Endothelial cell of umbilical vein (primary cell): ENCODE results near the gene KCTD7. TPM values are rescaled to one million over a fixed set of nuclear protein-coding genes. Genes with fewer than 3 reads are reported as not detected.
A peak's percentile ranks its signal among the peaks of the same experiment; 100 is the strongest.
"Not testable (repeated sequence)": the region's sequence is repeated elsewhere in the genome, so short reads cannot be mapped to it uniquely, and the experiment has no call there.

Source experiments
- BruUV-seq: library from RNA; stranded (reverse); fragments of 400-500 nt; replicated peaks from 2 replicates; lab custom pipeline; 2021; lab: Mats Ljungman, UMichigan
- CTCF ChIA-PET: fragments of 300-600, 350-600 bp; sonication (Branson Sonifier 250); formaldehyde crosslinking; loops from one replicate; lab custom pipeline; 2021; ENCODE audit warnings: antibody characterized with exemption, inconsistent platforms; lab: Charles Lee
- POLR2A ChIA-PET: fragments of 300-600, 350-600 bp; sonication (Branson Sonifier 250); formaldehyde crosslinking; loops from one replicate; lab custom pipeline; 2021; ENCODE audit warnings: antibody characterized with exemption, inconsistent platforms; lab: Charles Lee
- DNase-seq: peaks from one replicate; pipeline ENCODE4 v3.0.0-alpha.2; 2011; ENCODE audit warnings: low read depth, low spot score
- FAIRE-seq: peaks from 2 replicates; lab custom pipeline; 2011; peaks lifted over from hg19 to GRCh38; lab: Jason Lieb, UNC
- H2AFZ ChIP-seq: 2 replicates; pipeline ENCODE4 v1.6.0; 2012; ENCODE audit warnings: low read depth, low read length, control low read depth, inconsistent platforms
- H3K27ac ChIP-seq: 2 replicates; pipeline ENCODE4 v1.5.1; 2011; ENCODE audit warnings: low read depth, mild to moderate bottlenecking, control low read depth, low read length, moderate library complexity; ENCODE audit not compliant: insufficient read depth
- H3K27me3 ChIP-seq, 2 experiments: 2 replicates each; pipeline versions ENCODE4 v1.6.0 to v1.6.1; 2011; ENCODE audit warnings: low read length in 2 of 2, mixed read lengths in 1 of 2; ENCODE audit not compliant: control insufficient read depth in 2 of 2, insufficient read depth in 2 of 2
- H3K36me3 ChIP-seq, 2 experiments: 2 replicates in 1 of 2; 3 replicates in 1 of 2; pipeline ENCODE4 v1.5.1; 2011; ENCODE audit warnings: low read length in 2 of 2, mild to moderate bottlenecking in 1 of 2, moderate library complexity in 1 of 2; ENCODE audit not compliant: control insufficient read depth in 2 of 2, insufficient read depth in 2 of 2; ENCODE audit errors: extremely low read depth in 1 of 2
- H3K4me1 ChIP-seq: 3 replicates; pipeline ENCODE4 v1.5.1; 2011; ENCODE audit warnings: mild to moderate bottlenecking, low read length; ENCODE audit not compliant: control insufficient read depth, insufficient read depth; ENCODE audit errors: extremely low read depth
- H3K4me2 ChIP-seq: 2 replicates; pipeline ENCODE4 v1.6.1; 2011; ENCODE audit warnings: low read length, control low read depth, mixed read lengths; ENCODE audit not compliant: insufficient read depth
- H3K4me3 ChIP-seq, 3 experiments: fragments of 200-600 bp in 1 of 3; sonication (generic), shearing (Covaris generic) in 1 of 3; replicated peaks in 1 of 3; 2 replicates each; pipeline ENCODE4 v1.5.1; 2011 to 2016; ENCODE audit warnings: control low read depth in 3 of 3, low read length in 3 of 3, mild to moderate bottlenecking in 2 of 3, inconsistent platforms in 1 of 3, low read depth in 1 of 3, moderate library complexity in 1 of 3; ENCODE audit not compliant: insufficient read depth in 1 of 3
- H3K79me2 ChIP-seq: 2 replicates; pipeline ENCODE4 v1.6.0; 2012; ENCODE audit warnings: low read length, inconsistent platforms; ENCODE audit not compliant: control insufficient read depth, insufficient read depth
- H3K9ac ChIP-seq: replicated peaks from 2 replicates; pipeline ENCODE3; 2011; ENCODE audit warnings: low read length, control low read depth; ENCODE audit not compliant: insufficient read depth; ENCODE audit errors: extremely low read depth
- H3K9me1 ChIP-seq: replicated peaks from 3 replicates; pipeline ENCODE4 v1.6.0; 2011; ENCODE audit warnings: mild to moderate bottlenecking, low read length; ENCODE audit not compliant: control insufficient read depth, insufficient read depth; ENCODE audit errors: extremely low read depth
- H3K9me3 ChIP-seq: replicated peaks from 2 replicates; pipeline ENCODE4 v1.5.1; 2012; ENCODE audit warnings: low read length, inconsistent platforms; ENCODE audit not compliant: control insufficient read depth, insufficient read depth
- H4K20me1 ChIP-seq: replicated peaks from 2 replicates; pipeline ENCODE3; 2011; ENCODE audit warnings: mild to moderate bottlenecking, low read length; ENCODE audit not compliant: control insufficient read depth, insufficient read depth; ENCODE audit errors: extremely low read depth
- GATA2 ChIP-seq: IDR thresholded peaks from 2 replicates; pipeline ENCODE4 v1.7.0; 2011; ENCODE audit warnings: low read depth, mild to moderate bottlenecking, moderate library complexity, mixed read lengths, low read length; ENCODE audit not compliant: insufficient read length, insufficient read depth
- JUN ChIP-seq: IDR thresholded peaks from 2 replicates; pipeline ENCODE4 v1.6.1; 2011; ENCODE audit warnings: borderline replicate concordance, low read depth; ENCODE audit not compliant: insufficient read length, insufficient read depth
- MAX ChIP-seq: IDR thresholded peaks from 2 replicates; pipeline ENCODE4 v1.6.1; 2011; ENCODE audit not compliant: insufficient read depth, insufficient read length
- MYC ChIP-seq: IDR thresholded peaks from one replicate; pipeline ENCODE4 v1.6.1; 2011; ENCODE audit warnings: mild to moderate bottlenecking, low read depth, low read length
- POLR2A ChIP-seq: IDR thresholded peaks from 2 replicates; pipeline ENCODE4 v1.6.1; 2012; ENCODE audit warnings: low read depth, mild to moderate bottlenecking, control low read depth, low read length
- POLR2AphosphoS5 ChIP-seq: IDR thresholded peaks from 2 replicates; pipeline ENCODE4 v1.6.1; 2012; ENCODE audit warnings: low read depth, mild to moderate bottlenecking, control low read depth, low read length, moderate library complexity; ENCODE audit not compliant: insufficient read depth
- dilution Hi-C: fragments of 300-500 bp; cut with MboI; formaldehyde crosslinking; loops from one replicate; pipeline ENCODE4 v1.15.0; 2019; ENCODE audit warnings: low sequenced_read_pairs; ENCODE audit not compliant: extremely low pct_ligation_motif_present
- intact Hi-C: fragments of 100-400 bp; cut with micrococcal nuclease; formaldehyde crosslinking; loops from one replicate; pipeline ENCODE4 v1.10.0; 2022
- polyA plus RNA-seq, 4 experiments: library from polyadenylated mRNA; depleted of rRNA in 3 of 4; stranded (reverse) in 3 of 4; unstranded in 1 of 4; fragments of >200 nt; gene quantifications; 2 replicates each; pipeline versions ENCODE4 v1.2.1 to v1.2.3, GENCODE V29; 2011 to 2012; ENCODE audit warnings: missing spikeins in 1 of 4
- total RNA-seq: library from RNA; stranded (reverse); gene quantifications from 2 replicates; pipeline ENCODE4 v1.2.3, GENCODE V29; 2021

KCTD7 gene
- total and polyA plus RNA-seq, 2 donors (not counting 3 experiments of a cell fraction or from before 2014, with no cell fraction given) = 8.7 to 14.1 TPM

GRCh38 chr7:66654275-66655112 is 25.8 kb downstream of the KCTD7 start:
- Histone ChIP-seq H3K4me1 (peaks cover 3% of the 10 kb centered on the region), H3K4me3 (peak overlapping the region; percentile 48 to 84 (median 56))
- intact Hi-C loops = loop anchor here (1.0 to 2.0 kb wide), 4 partner anchors 26 to 342 kb away; partner anchors contain the start of genes KCTD7 and TYW1

GRCh38 chr7:66655113-66655806 is 26.6 kb downstream of the KCTD7 start:
- H3K4me2 ChIP-seq = peak overlapping the region; percentile 40
- dilution Hi-C loops, H3K36me3 ChIP-seq, H3K9me3 ChIP-seq, BruUV-seq, H3K4me1 ChIP-seq, H3K9me1 ChIP-seq, H3K27me3 ChIP-seq, H4K20me1 ChIP-seq, POLR2A ChIA-PET, DNase-seq: not testable (repeated sequence)
- peak overlapping the region; percentile 96 for H3K27ac ChIP-seq
- intact Hi-C loops = loop anchor here (2.0 kb wide), 2 partner anchors 28 to 342 kb away; partner anchors contain the start of gene TYW1
- peak overlapping the region; percentile 42 for H2AFZ ChIP-seq
- H3K9ac ChIP-seq = peak overlapping the region; percentile 81
- H3K79me2 ChIP-seq = peaks cover 10% of the 10 kb centered on the region
- CTCF ChIA-PET = interaction anchor here (0.9 to 1.3 kb wide), 3 partner anchors 16 to 625 kb away, joined by 3 read pairs; no protein-coding TSS in a partner anchor
- FAIRE-seq = peak; percentile 75
- peak overlapping the region; percentile 48 to 84 (median 56) for H3K4me3 ChIP-seq

More at GRCh38 chr7:66654275-66655112, 25.8 kb downstream of the KCTD7 start:
- peak; percentile 98 for DNase-seq
- ChIA-PET CTCF (interaction anchor here (0.9 to 1.7 kb wide), 4 partner anchors 17 to 624 kb away, joined by 3 to 8 read pairs (median 3); no protein-coding TSS in a partner anchor), POLR2A (interaction anchor here (0.6 kb wide), 1 partner anchor 23 kb away, joined by 3 read pairs; no protein-coding TSS in a partner anchor)
- Histone ChIP-seq H4K20me1 (no peaks in the 10 kb centered on the region), H2AFZ (peak overlapping the region; percentile 42), H3K9me1 (no peaks in the 10 kb centered on the region), H3K27ac (peak overlapping the region; percentile 96), H3K79me2 (peaks cover 10% of the 10 kb centered on the region), H3K9ac (peak overlapping the region; percentile 81), H3K9me3 (no peaks in the 10 kb centered on the region), H3K4me2 (peak overlapping the region; percentile 49), H3K27me3 (no peaks in the 10 kb centered on the region), H3K36me3 (no peaks in the 10 kb centered on the region)
- TF ChIP-seq POLR2A (peak; percentile 95), MYC (peak; percentile 57), MAX (peak; percentile 77), POLR2AphosphoS5 (peak; percentile 95), JUN (no peak), GATA2 (no peak)
- dilution Hi-C loops = no loop called here
- BruUV-seq = TSS peak; percentile 43
- peak; percentile 88 for FAIRE-seq

- DNase-seq, FAIRE-seq, CTCF ChIA-PET: not testable (repeated sequence)
Measured at GRCh38 chr7:66655826-66656485, 27.3 kb downstream of the KCTD7 start.

More at GRCh38 chr7:66655826-66656485, 27.3 kb downstream of the KCTD7 start:
- H3K4me1 ChIP-seq, H3K27me3 ChIP-seq, dilution Hi-C loops, H3K4me2 ChIP-seq, H3K9me3 ChIP-seq, POLR2A ChIA-PET, H3K27ac ChIP-seq, H3K9ac ChIP-seq, H3K36me3 ChIP-seq, H3K9me1 ChIP-seq, H3K4me3 ChIP-seq, H2AFZ ChIP-seq, BruUV-seq, H4K20me1 ChIP-seq: not testable (repeated sequence)
- peaks cover 10% of the 10 kb centered on the region for H3K79me2 ChIP-seq
- intact Hi-C loops = loop anchor here (2.0 kb wide), 2 partner anchors 27 to 341 kb away; partner anchors contain the start of gene TYW1
